Activated CD8-positive, alpha-beta T cell treated with anti-CD3 and anti-CD28 coated beads for 36 hours (primary cell): ENCODE data around the gene PSMD1. TPM values are rescaled to one million over a fixed set of nuclear protein-coding genes. Genes with fewer than 3 reads are reported as not detected.

Source experiments
- ATAC-seq: fragments of 200-7000 bp; cut with Tn5 transposase; one replicate; pipeline ENCODE4 v1.10.0; 2021; ENCODE audit warnings: mild to moderate bottlenecking, moderate library complexity
- CTCF ChIA-PET: fragments of 350-600 bp; sonication (Branson Sonifier 250); formaldehyde crosslinking; loops from one replicate; lab custom pipeline; 2021; ENCODE audit warnings: antibody characterized with exemption; lab: Charles Lee
- POLR2A ChIA-PET: fragments of 350-600 bp; sonication (Branson Sonifier 250); formaldehyde crosslinking; loops from one replicate; lab custom pipeline; 2021; ENCODE audit warnings: antibody characterized with exemption; lab: Charles Lee
- DNase-seq: peaks from one replicate; pipeline ENCODE4 v3.0.0-alpha.2; 2020
- H3K27ac Mint-ChIP-seq: one replicate; pipeline ENCODE4 v1.8.0; 2021; ENCODE audit warnings: mild to moderate bottlenecking, mixed read lengths
- H3K27me3 Mint-ChIP-seq: one replicate; pipeline ENCODE4 v1.8.0; 2021; ENCODE audit warnings: mixed read lengths
- H3K36me3 Mint-ChIP-seq: one replicate; pipeline ENCODE4 v1.8.0; 2021; ENCODE audit warnings: low read depth, mixed read lengths
- H3K4me1 Mint-ChIP-seq: one replicate; pipeline ENCODE4 v1.8.0; 2021; ENCODE audit warnings: low read depth, mixed read lengths
- H3K4me3 Mint-ChIP-seq: one replicate; pipeline ENCODE4 v1.8.0; 2021; ENCODE audit warnings: mild to moderate bottlenecking, moderate library complexity, mixed read lengths
- H3K9me3 Mint-ChIP-seq: one replicate; pipeline ENCODE4 v1.8.0; 2021; ENCODE audit warnings: mixed read lengths
- intact Hi-C: fragments of 100-400 bp; cut with micrococcal nuclease; formaldehyde crosslinking; loops from one replicate; pipeline ENCODE4 v1.10.0; 2022
- total RNA-seq, 2 experiments: library from RNA; stranded (reverse); gene quantifications; one replicate each; pipeline ENCODE4 v1.2.3, GENCODE V29; 2021
- TF ChIP-seq, protein P1 (sequence below): fragments of 200-600 bp; IDR thresholded peaks from one replicate; pipeline ENCODE4 v1.8.0; 2022; ENCODE audit warnings: antibody characterized with exemption, mild to moderate bottlenecking

Gene PSMD1
- total RNA-seq, 2 experiments from 2014 or later = 106 to 114 TPM

- ChIA-PET CTCF (no interaction called here), POLR2A (no interaction called here)
- H3K27me3 Mint-ChIP-seq = no peaks in the 10 kb centered on the region
- ATAC-seq (no peak), DNase-seq (no peak)
- H3K4me1 Mint-ChIP-seq = peaks cover 2% of the 10 kb centered on the region
- H3K9me3 Mint-ChIP-seq = no peaks in the 10 kb centered on the region
- H3K27ac Mint-ChIP-seq = no peak overlapping the region
- intact Hi-C loops = no loop called here
- TF ChIP-seq, protein P1, sequence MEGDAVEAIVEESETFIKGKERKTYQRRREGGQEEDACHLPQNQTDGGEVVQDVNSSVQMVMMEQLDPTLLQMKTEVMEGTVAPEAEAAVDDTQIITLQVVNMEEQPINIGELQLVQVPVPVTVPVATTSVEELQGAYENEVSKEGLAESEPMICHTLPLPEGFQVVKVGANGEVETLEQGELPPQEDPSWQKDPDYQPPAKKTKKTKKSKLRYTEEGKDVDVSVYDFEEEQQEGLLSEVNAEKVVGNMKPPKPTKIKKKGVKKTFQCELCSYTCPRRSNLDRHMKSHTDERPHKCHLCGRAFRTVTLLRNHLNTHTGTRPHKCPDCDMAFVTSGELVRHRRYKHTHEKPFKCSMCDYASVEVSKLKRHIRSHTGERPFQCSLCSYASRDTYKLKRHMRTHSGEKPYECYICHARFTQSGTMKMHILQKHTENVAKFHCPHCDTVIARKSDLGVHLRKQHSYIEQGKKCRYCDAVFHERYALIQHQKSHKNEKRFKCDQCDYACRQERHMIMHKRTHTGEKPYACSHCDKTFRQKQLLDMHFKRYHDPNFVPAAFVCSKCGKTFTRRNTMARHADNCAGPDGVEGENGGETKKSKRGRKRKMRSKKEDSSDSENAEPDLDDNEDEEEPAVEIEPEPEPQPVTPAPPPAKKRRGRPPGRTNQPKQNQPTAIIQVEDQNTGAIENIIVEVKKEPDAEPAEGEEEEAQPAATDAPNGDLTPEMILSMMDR = no peak
- H3K4me3 Mint-ChIP-seq = no peak overlapping the region
- H3K36me3 Mint-ChIP-seq = peaks cover 20% of the 10 kb centered on the region
These were observed 59.0 kb downstream of the PSMD1 start for GRCh38 chr2:231115651-231116050.

DNA sequence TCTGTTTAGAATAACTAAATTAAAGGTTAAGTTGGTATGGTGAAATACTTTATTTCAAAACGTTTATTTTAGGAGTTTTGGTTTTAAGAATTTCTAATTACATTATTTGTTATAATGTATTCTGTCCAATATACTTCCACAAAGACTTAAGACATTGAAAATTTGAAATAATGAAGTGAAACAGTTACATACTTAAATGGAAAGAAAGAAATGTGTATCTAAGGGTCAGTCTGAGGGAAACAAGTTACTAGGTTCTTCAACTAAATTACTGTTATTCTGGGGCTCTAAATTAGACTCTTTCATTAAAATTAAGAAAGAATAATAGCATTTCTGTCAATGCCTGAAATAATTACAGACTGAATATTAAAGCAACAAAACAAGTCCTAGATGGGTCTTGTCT, 60.5 kb downstream of the PSMD1 start:
- no peak for ATAC-seq
- no peak for DNase-seq
- TF ChIP-seq, protein P1 = no peak
- CTCF ChIA-PET = no interaction called here
- H3K27ac Mint-ChIP-seq = no peak overlapping the region
- no peaks in the 10 kb centered on the region for H3K9me3 Mint-ChIP-seq
- no peak overlapping the region for H3K4me3 Mint-ChIP-seq
- POLR2A ChIA-PET = no interaction called here
- H3K36me3 Mint-ChIP-seq = peaks cover 11% of the 10 kb centered on the region
- H3K27me3 Mint-ChIP-seq = no peaks in the 10 kb centered on the region
- H3K4me1 Mint-ChIP-seq = peaks cover 2% of the 10 kb centered on the region
- intact Hi-C loops = no loop called here

- TF ChIP-seq, protein P1 = no peak
- H3K4me3 Mint-ChIP-seq = no peak overlapping the region
- H3K27me3 Mint-ChIP-seq = no peaks in the 10 kb centered on the region
- CTCF ChIA-PET = no interaction called here
- peaks cover 2% of the 10 kb centered on the region for H3K4me1 Mint-ChIP-seq
- DNase-seq (no peak), ATAC-seq (no peak)
- POLR2A ChIA-PET = no interaction called here
- no peak overlapping the region for H3K27ac Mint-ChIP-seq
- intact Hi-C loops = no loop called here
- H3K36me3 Mint-ChIP-seq = peaks cover 7% of the 10 kb centered on the region
- no peaks in the 10 kb centered on the region for H3K9me3 Mint-ChIP-seq
These were observed 61.4 kb downstream of the PSMD1 start for GRCh38 chr2:231117922-231118613.

- H3K27me3 Mint-ChIP-seq = no peaks in the 10 kb centered on the region
- DNase-seq = no peak
- CTCF ChIA-PET = no interaction called here
- TF ChIP-seq, protein P1 = no peak
- ATAC-seq = no peak
- intact Hi-C loops = no loop called here
- POLR2A ChIA-PET = no interaction called here
- H3K27ac Mint-ChIP-seq = no peak overlapping the region
- no peak overlapping the region for H3K4me3 Mint-ChIP-seq
- no peaks in the 10 kb centered on the region for H3K9me3 Mint-ChIP-seq
- H3K4me1 Mint-ChIP-seq = peaks cover 6% of the 10 kb centered on the region
- peaks cover 7% of the 10 kb centered on the region for H3K36me3 Mint-ChIP-seq
These were observed 61.9 kb downstream of the PSMD1 start for GRCh38 chr2:231118614-231118942.

DNA sequence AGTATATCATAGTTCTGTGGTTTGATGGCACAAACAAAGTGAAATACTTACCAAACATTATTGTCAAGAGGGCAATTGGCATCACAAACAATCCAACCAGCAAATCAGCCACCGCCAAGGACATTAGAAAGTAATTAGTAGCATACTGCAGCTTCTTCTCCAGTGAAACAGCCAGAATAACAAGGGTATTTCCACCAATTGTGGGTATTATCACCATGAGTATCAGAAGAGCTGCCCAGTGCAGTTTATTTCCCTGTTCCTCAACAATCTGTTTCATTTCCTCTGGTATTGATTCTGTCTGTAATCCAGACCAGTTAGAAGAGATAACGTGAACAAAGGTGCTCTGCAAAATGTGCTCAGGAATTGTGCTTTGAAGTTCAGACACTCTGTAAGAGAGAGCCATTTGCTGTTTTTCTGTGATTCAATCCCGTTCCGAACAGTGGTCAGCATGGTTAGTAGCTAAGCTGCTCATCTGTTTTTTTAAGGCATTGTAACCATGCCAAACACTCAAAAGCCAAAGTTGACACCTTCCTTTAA, 66.8 kb downstream of the PSMD1 start:
- ChIA-PET CTCF (interaction anchor here (0.6 to 1.7 kb wide), 3 partner anchors 19 to 801 kb away, joined by 4 to 6 read pairs (median 4); no protein-coding TSS in a partner anchor), POLR2A (interaction anchor here (0.6 to 1.2 kb wide), 2 partner anchors 304 to 329 kb away, joined by 3 to 5 read pairs; no protein-coding TSS in a partner anchor)
- Mint-ChIP-seq H3K9me3 (no peaks in the 10 kb centered on the region), H3K27me3 (no peaks in the 10 kb centered on the region), H3K36me3 (peaks cover 6% of the 10 kb centered on the region), H3K4me1 (peaks cover 20% of the 10 kb centered on the region), H3K4me3 (no peak overlapping the region), H3K27ac (no peak overlapping the region)
- ATAC-seq (no peak), DNase-seq (no peak)
- TF ChIP-seq, protein P1 = no peak
- intact Hi-C loops = no loop called here
